ENCODE results near the gene SGSM2. TPM values are rescaled to one million over a fixed set of nuclear protein-coding genes. Genes with fewer than 3 reads are reported as not detected.

Gene SGSM2
- total and polyA plus RNA-seq, 2 of the 13 experiments (the other 11 are each of a cell fraction or from before 2014, with no cell fraction given), result 30.4 to 51.3 TPM

DNA sequence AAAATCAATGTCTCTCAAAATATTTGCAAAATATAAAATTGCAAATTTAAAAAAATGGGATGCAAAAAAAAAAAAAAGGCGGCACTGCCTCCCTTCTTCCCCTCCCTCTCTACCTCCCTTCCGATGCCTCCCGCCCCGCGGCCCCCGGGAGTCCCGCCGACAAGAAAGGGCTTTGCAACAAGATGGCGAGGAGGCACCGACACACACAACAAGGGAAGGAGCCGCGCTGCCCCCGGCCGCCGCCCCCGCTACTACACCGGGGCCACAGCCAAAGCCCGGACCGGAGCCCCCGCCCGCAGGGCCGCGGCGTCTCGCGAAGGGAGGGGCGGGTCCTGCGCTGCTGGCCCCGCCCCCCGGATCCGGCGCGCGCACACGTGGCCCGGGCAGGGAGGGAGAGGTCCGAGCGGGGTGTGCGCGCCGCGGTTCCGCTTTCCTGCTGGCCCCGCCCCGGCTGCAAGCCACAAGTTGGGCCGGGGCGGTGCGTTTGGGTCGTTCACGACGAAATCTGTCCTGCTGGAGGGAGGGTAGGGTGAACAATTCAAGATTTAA, 63.6 kb downstream of the SGSM2 start, which contains the start of gene MNT (continued):
- TF ChIP-seq, protein P1, sequence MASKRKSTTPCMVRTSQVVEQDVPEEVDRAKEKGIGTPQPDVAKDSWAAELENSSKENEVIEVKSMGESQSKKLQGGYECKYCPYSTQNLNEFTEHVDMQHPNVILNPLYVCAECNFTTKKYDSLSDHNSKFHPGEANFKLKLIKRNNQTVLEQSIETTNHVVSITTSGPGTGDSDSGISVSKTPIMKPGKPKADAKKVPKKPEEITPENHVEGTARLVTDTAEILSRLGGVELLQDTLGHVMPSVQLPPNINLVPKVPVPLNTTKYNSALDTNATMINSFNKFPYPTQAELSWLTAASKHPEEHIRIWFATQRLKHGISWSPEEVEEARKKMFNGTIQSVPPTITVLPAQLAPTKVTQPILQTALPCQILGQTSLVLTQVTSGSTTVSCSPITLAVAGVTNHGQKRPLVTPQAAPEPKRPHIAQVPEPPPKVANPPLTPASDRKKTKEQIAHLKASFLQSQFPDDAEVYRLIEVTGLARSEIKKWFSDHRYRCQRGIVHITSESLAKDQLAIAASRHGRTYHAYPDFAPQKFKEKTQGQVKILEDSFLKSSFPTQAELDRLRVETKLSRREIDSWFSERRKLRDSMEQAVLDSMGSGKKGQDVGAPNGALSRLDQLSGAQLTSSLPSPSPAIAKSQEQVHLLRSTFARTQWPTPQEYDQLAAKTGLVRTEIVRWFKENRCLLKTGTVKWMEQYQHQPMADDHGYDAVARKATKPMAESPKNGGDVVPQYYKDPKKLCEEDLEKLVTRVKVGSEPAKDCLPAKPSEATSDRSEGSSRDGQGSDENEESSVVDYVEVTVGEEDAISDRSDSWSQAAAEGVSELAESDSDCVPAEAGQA (IDR thresholded peaks at IDR 0.05; ENCODE audit: low read depth), result peak; percentile 71; the same call in 1 of the 2 replicates
- TF ChIP-seq, protein P1 (CRISPR knock-in tag; IDR thresholded peaks at IDR 0.05; ENCODE audit: borderline replicate concordance), result no peak
- TF ChIP-seq KDM5B (CRISPR knock-in tag; IDR thresholded peaks at IDR 0.05; ENCODE audit: borderline replicate concordance) (no peak), SNAI1 (CRISPR knock-in tag; IDR thresholded peaks at IDR 0.05; ENCODE audit: borderline replicate concordance) (no peak), ZNF337 (CRISPR knock-in tag; IDR thresholded peaks at IDR 0.05; ENCODE audit: borderline replicate concordance, low read depth) (no peak), AGO2 (optimal IDR thresholded peaks at IDR 0.05; ENCODE audit: low read depth, low read length) (no peak), ZNF737 (CRISPR knock-in tag; IDR thresholded peaks at IDR 0.05; ENCODE audit: borderline replicate concordance) (no peak), RBFOX2 (IDR thresholded peaks at IDR 0.05; ENCODE audit: low read depth, low read length) (peak; percentile 66), ZNF772 (CRISPR knock-in tag; IDR thresholded peaks at IDR 0.05) (peak; percentile 12; the same call in 1 of the 2 replicates), NFRKB (IDR thresholded peaks at IDR 0.05) (peak; percentile 83), ZNF430 (CRISPR knock-in tag; IDR thresholded peaks at IDR 0.05) (peak; percentile 71; the same call in 1 of the 2 replicates), ZNF788 (CRISPR knock-in tag; IDR thresholded peaks at IDR 0.05; ENCODE audit: borderline replicate concordance) (0 out of 2 replicates have a peak, but pooled peaks have one; percentile 49), ZNF776 (CRISPR knock-in tag; IDR thresholded peaks at IDR 0.05) (no peak), TAF15 (IDR thresholded peaks at IDR 0.05; ENCODE audit: low read depth, low read length, poor library complexity, severe bottlenecking) (no peak), ZFP36L1 (CRISPR knock-in tag; IDR thresholded peaks at IDR 0.05) (no peak), NR2F1 (CRISPR knock-in tag; IDR thresholded peaks at IDR 0.05) (no peak), PAF1 (CRISPR knock-in tag; IDR thresholded peaks at IDR 0.05) (no peak), EP300 (IDR thresholded peaks at IDR 0.05; ENCODE audit: low read depth in 2 of 2, low read length in 2 of 2) (0 out of 4 replicates have a peak, but pooled peaks have one; percentile 0 to 14), EP300 (CRISPR knock-in tag; IDR thresholded peaks at IDR 0.05; ENCODE audit: borderline replicate concordance) (no peak), FOXP1 (IDR thresholded peaks at IDR 0.05) (no peak), FOXP1 (CRISPR knock-in tag; IDR thresholded peaks at IDR 0.05) (peak; percentile 37; the same call in 1 of the 2 replicates)
- TF ChIP-seq, protein P2, sequence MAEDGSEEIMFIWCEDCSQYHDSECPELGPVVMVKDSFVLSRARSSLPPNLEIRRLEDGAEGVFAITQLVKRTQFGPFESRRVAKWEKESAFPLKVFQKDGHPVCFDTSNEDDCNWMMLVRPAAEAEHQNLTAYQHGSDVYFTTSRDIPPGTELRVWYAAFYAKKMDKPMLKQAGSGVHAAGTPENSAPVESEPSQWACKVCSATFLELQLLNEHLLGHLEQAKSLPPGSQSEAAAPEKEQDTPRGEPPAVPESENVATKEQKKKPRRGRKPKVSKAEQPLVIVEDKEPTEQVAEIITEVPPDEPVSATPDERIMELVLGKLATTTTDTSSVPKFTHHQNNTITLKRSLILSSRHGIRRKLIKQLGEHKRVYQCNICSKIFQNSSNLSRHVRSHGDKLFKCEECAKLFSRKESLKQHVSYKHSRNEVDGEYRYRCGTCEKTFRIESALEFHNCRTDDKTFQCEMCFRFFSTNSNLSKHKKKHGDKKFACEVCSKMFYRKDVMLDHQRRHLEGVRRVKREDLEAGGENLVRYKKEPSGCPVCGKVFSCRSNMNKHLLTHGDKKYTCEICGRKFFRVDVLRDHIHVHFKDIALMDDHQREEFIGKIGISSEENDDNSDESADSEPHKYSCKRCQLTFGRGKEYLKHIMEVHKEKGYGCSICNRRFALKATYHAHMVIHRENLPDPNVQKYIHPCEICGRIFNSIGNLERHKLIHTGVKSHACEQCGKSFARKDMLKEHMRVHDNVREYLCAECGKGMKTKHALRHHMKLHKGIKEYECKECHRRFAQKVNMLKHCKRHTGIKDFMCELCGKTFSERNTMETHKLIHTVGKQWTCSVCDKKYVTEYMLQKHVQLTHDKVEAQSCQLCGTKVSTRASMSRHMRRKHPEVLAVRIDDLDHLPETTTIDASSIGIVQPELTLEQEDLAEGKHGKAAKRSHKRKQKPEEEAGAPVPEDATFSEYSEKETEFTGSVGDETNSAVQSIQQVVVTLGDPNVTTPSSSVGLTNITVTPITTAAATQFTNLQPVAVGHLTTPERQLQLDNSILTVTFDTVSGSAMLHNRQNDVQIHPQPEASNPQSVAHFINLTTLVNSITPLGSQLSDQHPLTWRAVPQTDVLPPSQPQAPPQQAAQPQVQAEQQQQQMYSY (CRISPR knock-in tag; IDR thresholded peaks at IDR 0.05), result peak; percentile 95

Measured in HepG2 (cell line).